Activated T-cell treated with anti-CD3 and anti-CD28 coated beads, Interleukin-2, amount 50 U/mL, for 24 hours (primary cell): Measurements from ENCODE around the gene DDX23.

Experiments used
- DNase-seq: peaks from one replicate; pipeline ENCODE4 v3.0.0-alpha.2; 2020
- H3K27ac Mint-ChIP-seq: 2 replicates; pipeline ENCODE4 v1.8.0; 2020; ENCODE audit warnings: mild to moderate bottlenecking, mixed read lengths
- H3K27me3 Mint-ChIP-seq: 2 replicates; pipeline ENCODE4 v1.8.0; 2020; ENCODE audit warnings: mixed read lengths
- H3K36me3 Mint-ChIP-seq: 2 replicates; pipeline ENCODE4 v1.8.0; 2020; ENCODE audit warnings: low read depth, mixed read lengths
- H3K4me1 Mint-ChIP-seq: 2 replicates; pipeline ENCODE4 v1.8.0; 2020; ENCODE audit warnings: low read depth, mixed read lengths
- H3K4me3 Mint-ChIP-seq: 2 replicates; pipeline ENCODE4 v1.8.0; 2020; ENCODE audit warnings: mild to moderate bottlenecking, moderate library complexity, mixed read lengths
- H3K9me3 Mint-ChIP-seq: 2 replicates; pipeline ENCODE4 v1.8.0; 2020; ENCODE audit warnings: mixed read lengths

Gene DDX23

DNA sequence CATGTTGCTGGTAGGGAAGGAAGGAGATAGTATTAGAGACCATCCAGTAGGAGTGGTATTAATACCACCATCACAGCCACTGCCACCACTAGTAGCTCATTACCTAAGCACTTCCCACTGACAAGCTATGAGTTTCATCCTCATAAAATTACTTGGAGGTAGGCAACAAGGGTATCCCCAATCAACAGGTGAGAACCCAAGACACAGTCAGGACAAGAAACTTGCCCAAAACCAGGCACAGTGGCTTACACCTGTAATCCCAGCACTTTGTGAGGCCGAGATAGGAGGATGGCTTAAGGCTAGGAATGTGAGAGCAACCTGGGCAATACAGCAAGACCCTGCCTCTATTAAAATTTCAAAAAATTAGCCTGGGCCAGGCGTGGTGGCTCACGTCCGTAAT is 68.5 kb downstream of the DDX23 start:
- DNase-seq = no peak
- Mint-ChIP-seq H3K4me3 (no peak overlapping the region), H3K9me3 (no peaks in the 10 kb centered on the region), H3K36me3 (no peaks in the 10 kb centered on the region), H3K27ac (no peak overlapping the region), H3K27me3 (peaks cover 39% of the 10 kb centered on the region), H3K4me1 (no peaks in the 10 kb centered on the region)

DNA sequence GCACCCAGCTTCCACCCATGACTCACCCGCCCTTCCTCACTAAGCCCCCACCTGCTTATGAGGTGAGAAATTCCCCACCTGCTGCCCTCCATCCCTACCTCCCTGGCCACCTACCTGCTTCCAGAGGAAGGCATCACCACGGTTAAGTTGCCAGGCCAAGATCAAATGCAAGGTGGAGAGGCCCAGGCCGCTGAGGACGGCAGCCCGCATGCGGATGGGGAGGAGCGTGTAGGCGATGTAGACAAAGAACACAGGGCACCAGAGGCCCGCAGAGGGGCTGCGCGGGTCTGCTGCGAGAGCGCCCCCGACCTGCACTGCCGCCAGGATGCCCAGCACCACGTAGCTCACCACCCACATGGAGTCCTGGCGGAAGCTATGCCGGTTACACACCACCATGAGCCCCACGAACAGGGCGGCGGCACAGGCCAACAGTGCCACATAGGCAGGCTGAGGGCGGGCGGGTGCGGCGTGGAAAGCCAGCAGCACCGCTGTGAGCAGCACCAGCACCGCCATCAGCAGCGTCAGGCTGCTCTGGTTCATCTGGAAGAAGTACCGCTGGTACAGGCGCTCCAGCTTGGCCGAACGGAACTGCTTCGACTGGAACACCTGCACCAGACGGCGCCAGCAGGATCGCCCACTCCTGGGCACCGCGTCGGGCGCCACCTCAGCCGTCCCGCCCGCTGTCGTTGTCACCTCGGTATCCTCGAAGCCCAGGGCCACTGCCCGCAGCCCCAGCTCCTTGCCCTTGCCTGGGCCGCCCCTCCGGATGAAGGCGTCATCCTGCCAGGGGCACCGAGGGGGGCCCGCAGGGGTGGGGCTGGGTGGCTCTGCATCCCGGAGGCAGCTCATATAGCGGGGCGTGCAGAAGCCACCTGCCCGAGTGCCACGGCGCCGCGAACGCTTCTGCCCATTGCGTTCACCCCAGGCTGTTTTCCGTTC is 69.2 kb downstream of the DDX23 start:
- peaks cover 32% of the 10 kb centered on the region for H3K27me3 Mint-ChIP-seq
- H3K4me1 Mint-ChIP-seq = no peaks in the 10 kb centered on the region
- no peaks in the 10 kb centered on the region for H3K9me3 Mint-ChIP-seq
- H3K4me3 Mint-ChIP-seq = no peak overlapping the region
- DNase-seq = no peak
- H3K27ac Mint-ChIP-seq = no peak overlapping the region
- H3K36me3 Mint-ChIP-seq = no peaks in the 10 kb centered on the region

DNA sequence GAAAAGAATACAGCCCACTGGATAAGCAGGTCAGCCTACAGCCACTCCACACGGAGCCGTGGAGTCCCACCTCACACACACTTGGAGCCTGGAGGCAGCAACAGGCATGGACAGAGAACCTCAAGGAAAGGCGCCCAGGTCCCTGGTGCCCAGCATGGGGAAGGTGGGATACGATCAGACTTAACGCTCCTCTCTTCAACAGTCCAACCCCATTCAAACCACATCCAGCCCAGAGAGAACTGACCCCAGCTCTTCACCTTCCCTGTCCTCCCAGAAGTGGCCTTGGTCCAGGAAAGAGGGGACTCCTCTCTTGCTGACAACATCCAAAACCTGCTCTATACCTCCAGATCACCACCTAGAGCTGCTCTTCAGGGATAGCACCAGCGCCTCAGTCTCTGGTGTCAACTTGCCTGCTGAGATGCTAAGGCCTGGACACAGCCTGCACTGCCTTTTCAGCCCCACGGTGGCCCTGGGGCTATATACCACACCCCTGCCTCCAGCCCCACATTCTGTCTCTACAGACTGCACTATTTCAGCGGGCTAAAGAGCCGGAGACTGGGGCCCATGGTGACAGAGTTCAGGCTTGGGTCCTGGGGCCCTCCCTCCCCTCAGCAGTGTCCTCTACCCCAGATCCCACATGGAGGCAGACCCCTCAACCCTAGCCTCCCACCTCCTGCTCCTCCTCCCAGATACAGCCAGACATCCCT is 70.1 kb downstream of the DDX23 start:
- no peak overlapping the region for H3K27ac Mint-ChIP-seq
- no peak for DNase-seq
- no peaks in the 10 kb centered on the region for H3K4me1 Mint-ChIP-seq
- H3K36me3 Mint-ChIP-seq = no peaks in the 10 kb centered on the region
- peaks cover 24% of the 10 kb centered on the region for H3K27me3 Mint-ChIP-seq
- no peaks in the 10 kb centered on the region for H3K9me3 Mint-ChIP-seq
- H3K4me3 Mint-ChIP-seq = no peak overlapping the region

DNA sequence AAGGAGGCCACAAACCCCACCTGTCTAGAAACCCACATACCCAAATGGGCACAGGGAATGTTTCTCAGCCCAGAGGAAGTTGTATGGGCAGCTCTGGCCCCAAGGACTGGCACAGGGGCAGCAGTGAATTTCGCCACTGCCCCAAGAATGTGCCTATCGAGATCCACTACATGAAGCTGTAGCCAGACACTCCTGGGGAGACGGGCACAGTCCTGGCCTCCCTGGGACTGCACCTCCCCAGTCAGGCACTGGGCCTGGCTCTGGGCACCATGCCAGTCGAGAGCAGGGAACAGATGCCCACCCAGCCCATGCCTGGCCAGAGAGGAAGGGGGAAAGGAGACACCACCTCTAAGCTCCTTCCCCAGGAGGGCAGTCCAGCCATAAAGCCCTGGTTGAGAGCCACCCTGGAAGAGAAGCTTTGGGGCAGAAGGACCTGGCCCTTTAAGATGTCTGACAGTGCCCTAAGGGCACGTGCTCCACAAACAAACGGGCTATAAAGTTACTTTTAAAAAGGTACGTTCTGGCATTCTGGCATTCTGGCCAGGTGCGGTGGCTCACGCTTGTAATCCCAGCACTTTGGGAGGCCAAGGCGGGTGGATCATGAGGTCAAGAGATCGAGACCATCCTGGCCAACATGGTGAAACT is 71.5 kb downstream of the DDX23 start:
- no peak overlapping the region for H3K4me3 Mint-ChIP-seq
- DNase-seq = no peak
- H3K4me1 Mint-ChIP-seq = no peaks in the 10 kb centered on the region
- peaks cover 10% of the 10 kb centered on the region for H3K27me3 Mint-ChIP-seq
- no peaks in the 10 kb centered on the region for H3K9me3 Mint-ChIP-seq
- no peaks in the 10 kb centered on the region for H3K36me3 Mint-ChIP-seq
- H3K27ac Mint-ChIP-seq = no peak overlapping the region

DNA sequence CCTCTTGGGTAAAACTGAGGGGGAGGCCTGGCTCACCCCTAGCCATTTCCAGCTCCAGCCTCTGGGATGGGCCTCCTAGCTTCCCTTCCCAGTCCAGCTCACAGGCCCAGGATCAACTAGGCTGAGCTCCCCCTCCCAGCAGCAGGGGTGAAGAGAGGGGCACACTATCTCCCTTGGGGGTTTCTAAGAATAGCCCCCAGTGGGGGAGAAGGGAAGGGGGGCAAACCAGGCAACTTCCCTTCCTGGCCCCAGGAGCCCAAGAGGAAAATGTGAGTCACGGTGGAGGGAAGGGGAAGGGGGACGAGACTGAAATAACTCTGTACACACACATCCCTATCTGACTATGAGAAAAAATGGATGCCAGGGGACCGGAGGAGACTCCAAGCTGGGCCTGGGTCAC is 72.1 kb downstream of the DDX23 start:
- H3K36me3 Mint-ChIP-seq = no peaks in the 10 kb centered on the region
- H3K27ac Mint-ChIP-seq = no peak overlapping the region
- DNase-seq = no peak

More for the DNA sequence above, 72.1 kb downstream of the DDX23 start:
- Mint-ChIP-seq H3K4me1 (no peaks in the 10 kb centered on the region), H3K27me3 (peaks cover 5% of the 10 kb centered on the region), H3K9me3 (no peaks in the 10 kb centered on the region), H3K4me3 (no peak overlapping the region)
